ENCODE measurements around the gene KLHL42. TPM values are rescaled to one million over a fixed set of nuclear protein-coding genes. Genes with fewer than 3 reads are reported as not detected.

The KLHL42 gene
- total RNA-seq, 1 donor from 2014 or later = 21.3 TPM

DNA sequence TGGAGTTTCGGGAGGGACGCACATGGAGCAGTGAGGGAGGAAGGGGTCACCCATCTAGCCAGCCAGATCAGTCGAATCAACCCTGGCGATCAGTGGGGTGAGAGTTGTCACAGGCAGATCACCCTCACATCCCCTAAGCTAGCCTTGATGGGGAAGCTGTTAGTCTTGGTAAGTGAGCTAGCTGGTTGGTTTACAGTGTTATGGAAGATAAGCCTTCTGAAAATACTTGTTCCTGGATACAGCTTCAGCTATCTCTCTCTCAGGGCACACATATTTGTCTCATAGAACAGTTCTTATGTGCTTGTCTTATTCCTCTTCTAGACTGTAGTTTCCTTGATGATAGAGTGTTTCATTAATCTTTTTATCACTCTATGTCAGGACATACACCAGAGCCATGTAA, 26.2 kb downstream of the KLHL42 start:
- no peak for TF ChIP-seq CTCF (IDR thresholded peaks at IDR 0.05; ENCODE audit: insufficient read depth, low read length, severe bottlenecking)
- FAIRE-seq (no peak), DNase-seq (ENCODE audit: low read depth) (no peak)
- H3K4me3 ChIP-seq (ENCODE audit: low read depth, low read length) = no peak overlapping the region
- H3K27me3 ChIP-seq (ENCODE audit: control insufficient read depth, insufficient read depth, low read length) = no peaks in the 10 kb centered on the region
- no peaks in the 10 kb centered on the region for H3K36me3 ChIP-seq (ENCODE audit: control insufficient read depth, insufficient read depth, low read length)

- Histone ChIP-seq H3K27me3 (ENCODE audit: control insufficient read depth, insufficient read depth, low read length) (no peaks in the 10 kb centered on the region), H3K4me3 (ENCODE audit: low read depth, low read length) (no peak overlapping the region), H3K36me3 (ENCODE audit: control insufficient read depth, insufficient read depth, low read length) (no peaks in the 10 kb centered on the region)
- no peak for TF ChIP-seq CTCF (IDR thresholded peaks at IDR 0.05; ENCODE audit: insufficient read depth, low read length, severe bottlenecking)
- no peak for DNase-seq (ENCODE audit: low read depth)
- no peak for FAIRE-seq
These were observed 27.1 kb downstream of the KLHL42 start for GRCh38 chr12:27807063-27807703.

DNA sequence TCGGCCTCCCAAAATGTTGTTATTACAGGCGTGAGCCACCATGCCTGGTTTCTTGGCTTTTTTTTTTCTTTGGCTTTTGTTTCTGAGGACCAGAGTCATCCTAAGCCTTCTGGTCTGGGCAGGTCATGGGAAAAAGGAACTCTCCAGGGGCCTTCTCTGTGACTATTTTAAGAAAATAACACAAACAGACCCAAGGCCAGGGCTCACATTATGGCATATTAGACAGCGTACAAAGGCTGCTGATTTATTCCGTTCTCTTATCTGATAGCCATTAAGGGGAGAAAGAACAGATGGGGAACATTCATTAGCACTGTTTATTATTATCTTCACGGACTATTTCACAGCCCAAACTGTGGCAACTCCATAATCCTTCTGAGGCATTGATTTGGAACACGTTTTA, 28.8 kb downstream of the KLHL42 start:
- Histone ChIP-seq H3K36me3 (ENCODE audit: control insufficient read depth, insufficient read depth, low read length) (no peaks in the 10 kb centered on the region), H3K4me3 (ENCODE audit: low read depth, low read length) (no peak overlapping the region), H3K27me3 (ENCODE audit: control insufficient read depth, insufficient read depth, low read length) (no peaks in the 10 kb centered on the region)
- DNase-seq (ENCODE audit: low read depth) = no peak
- TF ChIP-seq CTCF (IDR thresholded peaks at IDR 0.05; ENCODE audit: insufficient read depth, low read length, severe bottlenecking) = no peak
- FAIRE-seq = no peak

- no peak for DNase-seq (ENCODE audit: low read depth)
- TF ChIP-seq CTCF (IDR thresholded peaks at IDR 0.05; ENCODE audit: insufficient read depth, low read length, severe bottlenecking) = no peak
- Histone ChIP-seq H3K36me3 (ENCODE audit: control insufficient read depth, insufficient read depth, low read length) (no peaks in the 10 kb centered on the region), H3K4me3 (ENCODE audit: low read depth, low read length) (no peak overlapping the region), H3K27me3 (ENCODE audit: control insufficient read depth, insufficient read depth, low read length) (no peaks in the 10 kb centered on the region)
- FAIRE-seq = no peak
These were observed 30.7 kb downstream of the KLHL42 start for GRCh38 chr12:27810756-27811155.

- no peak for TF ChIP-seq CTCF (IDR thresholded peaks at IDR 0.05; ENCODE audit: insufficient read depth, low read length, severe bottlenecking)
- Histone ChIP-seq H3K36me3 (ENCODE audit: control insufficient read depth, insufficient read depth, low read length) (no peaks in the 10 kb centered on the region), H3K27me3 (ENCODE audit: control insufficient read depth, insufficient read depth, low read length) (no peaks in the 10 kb centered on the region), H3K4me3 (ENCODE audit: low read depth, low read length) (no peak overlapping the region)
- DNase-seq (ENCODE audit: low read depth) (no peak), FAIRE-seq (no peak)
These were observed 32.5 kb downstream of the KLHL42 start for GRCh38 chr12:27812502-27812901.

GRCh38 chr12:27814411-27814810, 34.4 kb downstream of the KLHL42 start:
- Histone ChIP-seq H3K4me3 (ENCODE audit: low read depth, low read length) (no peak overlapping the region), H3K27me3 (ENCODE audit: control insufficient read depth, insufficient read depth, low read length) (no peaks in the 10 kb centered on the region), H3K36me3 (ENCODE audit: control insufficient read depth, insufficient read depth, low read length) (no peaks in the 10 kb centered on the region)
- DNase-seq (ENCODE audit: low read depth) (peak; percentile 76), FAIRE-seq (no peak)
- TF ChIP-seq CTCF (IDR thresholded peaks at IDR 0.05; ENCODE audit: insufficient read depth, low read length, severe bottlenecking) = no peak
